Muscle layer of duodenum (tissue), 2 donors: ENCODE results near the gene RIPK4.

Experiments
- H3K27ac ChIP-seq: one replicate; pipeline ENCODE4 v1.7.0; 2013; ENCODE audit warnings: mild to moderate bottlenecking, low read length
- H3K27me3 ChIP-seq: one replicate; pipeline ENCODE4 v1.7.0; 2013; ENCODE audit warnings: low read depth, mild to moderate bottlenecking, control low read depth, low read length
- H3K36me3 ChIP-seq, 2 donors: one replicate each; pipeline ENCODE4 v1.7.0; 2013; ENCODE audit warnings: low read length in 2 of 2, control low read depth in 1 of 2, mild to moderate bottlenecking in 1 of 2; ENCODE audit not compliant: insufficient read depth in 2 of 2, control insufficient read depth in 1 of 2
- H3K4me1 ChIP-seq, 2 donors: one replicate each; pipeline ENCODE4 v1.7.0; 2013; ENCODE audit warnings: low read length in 2 of 2, mild to moderate bottlenecking in 2 of 2, control low read depth in 1 of 2, moderate library complexity in 1 of 2; ENCODE audit not compliant: insufficient read depth in 2 of 2, control insufficient read depth in 1 of 2
- H3K4me3 ChIP-seq, 2 donors: one replicate each; pipeline ENCODE4 v1.7.0; 2013; ENCODE audit warnings: low read length in 2 of 2, low read depth in 1 of 2, mild to moderate bottlenecking in 1 of 2
- H3K9me3 ChIP-seq, 2 donors: one replicate each; pipeline ENCODE4 v1.7.0; 2013; ENCODE audit warnings: low read length in 2 of 2, control low read depth in 1 of 2, mild to moderate bottlenecking in 1 of 2; ENCODE audit not compliant: control insufficient read depth in 1 of 2
- donor health status: healthy.

Gene RIPK4

DNA sequence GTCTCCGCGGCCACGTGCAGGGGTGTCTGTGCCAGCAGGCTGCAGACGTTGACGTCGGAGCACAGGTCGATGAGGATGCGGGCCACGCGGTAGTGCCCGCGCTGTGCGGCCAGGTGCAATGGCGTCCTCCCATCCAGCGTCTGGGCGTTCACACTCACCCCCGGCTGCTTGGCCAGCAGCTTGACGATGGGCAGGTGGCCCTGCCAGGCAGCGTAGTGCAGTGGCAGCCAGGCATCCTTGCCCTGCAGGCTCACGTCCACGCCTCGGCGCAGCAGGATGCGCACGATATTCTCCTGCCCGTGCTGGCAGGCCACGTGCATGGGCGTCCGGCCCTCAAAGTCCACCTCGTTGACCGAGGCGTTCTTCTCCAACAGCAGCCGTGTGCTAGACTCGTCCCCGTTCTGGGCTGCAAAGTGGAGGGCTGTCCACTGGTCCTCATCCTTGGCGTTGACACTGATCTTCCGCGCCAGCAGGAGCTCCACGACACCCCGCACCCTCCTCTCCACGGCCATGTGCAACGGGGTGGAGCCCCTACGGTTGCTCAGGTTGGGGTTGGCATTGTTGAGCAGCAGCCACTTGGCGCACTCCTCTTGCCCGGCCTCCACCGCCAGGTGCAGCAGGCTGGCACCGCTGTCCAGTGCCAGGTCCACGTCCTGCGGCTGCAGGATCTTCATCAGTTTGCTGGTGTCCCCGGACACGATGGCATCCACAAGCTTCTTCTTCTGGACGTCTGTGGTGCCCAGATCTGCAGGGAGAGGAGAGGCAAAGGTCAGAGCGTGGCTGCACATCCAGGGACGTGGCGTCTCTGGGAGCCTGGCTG, 25.4 kb downstream of the RIPK4 start:
- no peak overlapping the region for H3K27ac ChIP-seq
- H3K27me3 ChIP-seq: no peaks in the 10 kb centered on the region
- H3K4me3 ChIP-seq: no peak overlapping the region
- H3K36me3 ChIP-seq: no peaks in the 10 kb centered on the region
- peaks cover 0 to 11% of the 10 kb centered on the region in 2 donors for H3K9me3 ChIP-seq
- no peaks in the 10 kb centered on the region for H3K4me1 ChIP-seq

DNA sequence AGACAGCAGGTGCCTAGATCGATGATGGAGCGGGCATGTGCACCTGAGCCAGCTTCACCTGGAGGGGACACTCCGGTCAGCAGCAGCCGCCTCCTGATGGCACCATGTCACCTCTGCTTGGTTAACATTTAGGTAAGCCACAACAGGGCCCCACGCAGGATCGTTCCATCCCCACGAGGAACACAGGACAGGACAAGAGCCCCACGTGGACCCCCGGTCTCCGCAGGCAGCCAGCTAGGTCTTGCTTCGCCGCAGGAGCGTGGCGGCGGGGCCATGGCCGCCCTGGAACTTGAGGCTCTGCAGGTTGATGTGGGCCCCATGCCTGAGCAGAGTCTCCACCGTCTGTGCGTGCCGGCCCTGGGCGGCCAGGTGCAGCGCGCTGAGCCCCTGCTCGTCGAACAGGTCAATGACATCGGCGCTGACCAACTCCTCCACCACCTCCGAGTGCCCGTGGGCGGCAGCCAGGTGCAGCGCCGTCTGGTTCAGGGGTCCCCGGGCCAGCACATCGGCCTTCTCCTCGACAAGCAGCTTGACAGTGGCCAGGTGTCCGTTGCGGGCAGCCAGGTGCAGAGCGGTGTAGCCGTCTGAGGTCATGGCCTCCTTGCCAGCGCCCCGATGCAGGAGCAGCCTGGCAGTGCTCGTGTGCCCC, 26.1 kb downstream of the RIPK4 start:
- H3K4me3 ChIP-seq: no peak overlapping the region
- no peaks in the 10 kb centered on the region for H3K36me3 ChIP-seq
- peaks cover 0 to 11% of the 10 kb centered on the region in 2 donors for H3K9me3 ChIP-seq
- no peaks in the 10 kb centered on the region for H3K4me1 ChIP-seq
- H3K27me3 ChIP-seq: no peaks in the 10 kb centered on the region
- no peak overlapping the region for H3K27ac ChIP-seq

DNA sequence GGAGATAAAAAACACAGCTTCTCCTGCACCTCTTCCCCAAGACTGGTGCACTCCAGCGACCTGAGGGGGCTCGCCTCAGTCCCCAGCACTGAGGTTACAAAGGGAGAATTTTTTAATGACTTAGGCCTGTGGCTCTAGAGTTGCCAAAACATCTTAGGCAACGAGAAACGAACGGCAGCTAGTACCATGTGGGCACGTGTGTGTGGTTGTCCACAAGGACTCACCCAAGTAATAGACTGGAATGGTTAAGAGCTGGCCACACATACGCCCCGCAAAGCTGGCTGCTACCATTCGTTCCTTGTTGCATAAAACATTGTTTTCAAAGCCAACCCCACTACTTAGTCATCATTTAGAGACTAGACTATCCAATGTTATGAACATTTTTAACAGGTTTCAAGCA, 26.9 kb downstream of the RIPK4 start:
- H3K27me3 ChIP-seq: no peaks in the 10 kb centered on the region
- no peak overlapping the region for H3K4me3 ChIP-seq
- H3K4me1 ChIP-seq: no peaks in the 10 kb centered on the region
- H3K27ac ChIP-seq: no peak overlapping the region
- H3K9me3 ChIP-seq: peaks cover 0 to 11% of the 10 kb centered on the region in 2 donors
- H3K36me3 ChIP-seq: no peaks in the 10 kb centered on the region

DNA sequence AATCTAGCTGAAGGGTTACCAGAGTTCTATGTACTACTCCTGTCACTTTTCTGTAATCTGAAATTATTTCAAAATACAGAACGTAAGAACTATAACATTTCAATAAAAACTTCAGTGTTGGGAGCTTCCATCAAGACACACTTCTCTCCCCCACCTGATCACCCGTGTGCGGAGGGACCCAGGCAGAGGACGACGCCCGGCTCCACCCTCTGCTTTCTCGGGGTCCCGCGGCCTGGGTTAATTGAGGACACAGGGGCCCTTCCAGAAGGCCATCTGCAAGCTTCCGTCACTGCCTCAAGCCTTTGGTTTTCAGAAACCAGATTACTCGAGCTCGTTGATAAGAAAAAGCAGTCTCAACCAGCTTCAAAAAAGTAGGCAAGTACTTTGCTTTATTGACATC, 27.8 kb downstream of the RIPK4 start:
- Histone ChIP-seq H3K9me3 (peaks cover 0 to 11% of the 10 kb centered on the region in 2 donors), H3K36me3 (no peaks in the 10 kb centered on the region), H3K4me3 (no peak overlapping the region), H3K4me1 (no peaks in the 10 kb centered on the region), H3K27me3 (no peaks in the 10 kb centered on the region), H3K27ac (no peak overlapping the region)

DNA sequence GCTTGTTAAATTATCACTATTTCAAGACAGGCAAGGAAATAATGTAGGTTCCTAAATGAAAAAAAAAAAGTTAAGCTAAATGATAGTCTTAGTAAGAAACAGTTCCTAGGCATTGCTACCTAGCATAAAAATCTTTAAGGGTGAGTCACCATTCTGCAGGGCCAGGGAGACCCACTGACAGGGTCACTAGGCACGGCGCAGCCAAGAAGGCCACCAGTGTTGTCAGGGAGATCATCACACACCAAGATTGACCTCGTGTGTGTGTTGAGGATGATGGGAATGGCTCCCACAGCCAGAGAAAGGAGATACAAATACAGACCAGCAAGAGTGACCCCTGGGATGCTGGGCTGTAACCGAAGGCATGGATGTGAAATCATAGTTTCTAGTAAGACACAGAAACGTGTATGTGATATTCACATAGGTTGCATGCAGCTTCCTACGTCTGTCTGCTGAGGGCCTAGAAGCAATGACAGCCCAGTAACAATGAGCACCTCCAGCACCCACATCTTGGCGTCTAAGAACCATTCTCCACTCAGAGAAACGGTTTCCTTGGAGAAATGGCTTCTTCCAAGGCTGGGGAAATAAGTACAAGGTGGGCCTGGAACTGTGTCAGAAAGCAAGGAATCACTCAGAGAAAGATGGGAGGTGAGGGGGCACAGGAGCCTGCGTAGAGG, 29.1 kb downstream of the RIPK4 start:
- no peaks in the 10 kb centered on the region for H3K27me3 ChIP-seq
- H3K4me1 ChIP-seq: no peaks in the 10 kb centered on the region
- H3K4me3 ChIP-seq: no peak overlapping the region
- H3K36me3 ChIP-seq: no peaks in the 10 kb centered on the region
- H3K9me3 ChIP-seq: peaks cover 0 to 17% of the 10 kb centered on the region in 2 donors
- H3K27ac ChIP-seq: no peak overlapping the region

DNA sequence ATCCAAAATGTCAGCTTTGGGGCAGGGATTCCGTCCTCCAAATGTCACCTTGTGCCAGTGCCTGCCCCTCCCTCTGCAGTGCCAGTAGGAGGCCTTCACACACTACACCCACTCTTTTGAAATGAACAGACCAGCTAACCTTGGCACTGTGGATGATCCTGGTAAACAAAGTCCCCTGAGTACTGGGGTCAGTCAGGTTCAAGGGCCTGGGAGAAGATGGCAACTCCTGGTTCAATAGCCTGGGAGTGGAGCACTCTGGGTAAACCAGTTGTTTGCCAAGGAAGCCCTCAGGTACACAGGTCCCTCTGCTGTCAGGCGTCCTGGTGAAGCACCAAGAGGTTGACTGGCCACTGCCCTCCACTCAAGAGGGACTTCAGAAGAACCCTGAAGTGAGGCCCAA, 30.4 kb downstream of the RIPK4 start:
- Histone ChIP-seq H3K4me3 (no peak overlapping the region), H3K27me3 (no peaks in the 10 kb centered on the region), H3K27ac (no peak overlapping the region), H3K36me3 (no peaks in the 10 kb centered on the region), H3K9me3 (peaks cover 0 to 29% of the 10 kb centered on the region in 2 donors), H3K4me1 (no peaks in the 10 kb centered on the region)

DNA sequence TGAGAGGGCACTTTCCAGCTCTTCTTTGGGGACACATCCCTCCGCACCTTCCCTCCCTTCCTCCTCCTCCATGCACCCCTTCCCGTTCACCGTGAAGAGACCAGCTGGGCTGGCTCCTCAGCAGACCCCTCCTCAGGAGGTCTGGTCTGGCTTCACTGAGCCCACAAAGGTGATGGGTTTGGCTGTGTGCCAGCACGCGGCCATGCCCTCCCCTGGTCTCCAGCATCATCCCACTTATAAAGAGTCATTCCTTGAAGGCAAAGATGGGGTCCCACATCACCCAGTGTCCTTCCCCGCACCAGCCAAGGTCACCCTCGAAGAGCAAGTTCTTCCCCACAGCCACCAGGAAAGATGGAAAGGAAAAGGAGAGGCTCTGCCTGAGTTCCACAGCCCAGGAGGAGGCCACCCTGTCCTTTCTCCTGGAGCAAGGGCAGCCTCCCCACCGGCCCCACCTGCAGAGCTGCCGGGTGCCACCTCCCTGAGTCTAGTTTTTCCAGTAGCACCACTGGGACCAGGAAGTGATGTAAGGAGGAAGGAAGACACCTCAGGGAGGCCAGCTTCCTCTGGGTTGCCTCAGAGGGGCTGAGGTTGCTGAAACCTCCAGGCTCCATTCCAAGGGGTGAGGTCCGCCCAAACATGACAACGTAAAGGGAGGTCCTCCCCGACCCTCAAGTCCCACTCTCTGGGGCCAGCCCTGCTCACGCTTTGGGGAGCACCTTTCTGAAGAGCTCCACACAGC, 32.7 kb downstream of the RIPK4 start:
- Histone ChIP-seq H3K36me3 (no peaks in the 10 kb centered on the region), H3K9me3 (peaks cover 0 to 33% of the 10 kb centered on the region in 2 donors), H3K4me1 (no peaks in the 10 kb centered on the region), H3K27ac (no peak overlapping the region), H3K4me3 (no peak overlapping the region), H3K27me3 (no peaks in the 10 kb centered on the region)

DNA sequence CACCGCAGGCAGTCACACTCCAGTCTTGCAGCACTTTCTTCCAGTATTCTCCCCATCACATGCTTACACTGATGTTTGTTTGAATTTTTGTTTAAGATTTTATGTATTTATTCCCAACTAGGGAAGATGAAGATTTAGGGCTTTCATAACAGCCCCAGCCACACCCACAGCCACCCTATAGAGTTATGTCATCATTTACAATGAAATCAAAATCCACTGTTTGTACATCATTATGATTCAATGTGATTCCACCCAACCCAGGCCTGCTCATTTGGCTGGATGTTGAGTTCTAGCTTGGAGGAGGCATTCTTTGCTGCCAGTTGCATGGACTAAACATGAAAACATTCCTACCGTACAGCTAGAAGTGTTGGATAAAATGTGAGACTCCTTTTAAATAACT, 35.8 kb downstream of the RIPK4 start:
- no peaks in the 10 kb centered on the region for H3K36me3 ChIP-seq
- H3K4me1 ChIP-seq: peaks cover 0 to 6% of the 10 kb centered on the region in 2 donors
- H3K27me3 ChIP-seq: no peaks in the 10 kb centered on the region

DNA sequence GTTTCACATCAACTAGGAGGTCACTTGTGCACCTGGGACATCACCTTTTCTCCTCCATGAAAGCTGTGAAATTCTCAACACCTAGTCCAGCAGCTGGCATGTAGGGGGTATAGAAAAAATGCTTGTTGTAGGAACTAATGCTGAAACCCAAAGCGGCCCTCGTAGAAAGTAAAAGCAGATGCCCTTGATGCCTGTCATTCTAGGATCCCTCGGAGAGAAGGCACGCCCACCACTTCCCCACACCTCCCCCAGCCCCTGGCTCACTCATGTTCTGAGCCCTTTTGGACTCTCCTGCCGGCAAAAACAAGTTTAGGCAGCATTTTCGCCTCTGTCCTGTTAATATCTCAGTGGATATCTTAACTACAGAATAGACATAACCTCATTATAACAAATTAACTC, 36.5 kb downstream of the RIPK4 start:
- no peaks in the 10 kb centered on the region for H3K27me3 ChIP-seq
- H3K4me1 ChIP-seq: peaks cover 0 to 6% of the 10 kb centered on the region in 2 donors
- no peak overlapping the region for H3K27ac ChIP-seq
- H3K36me3 ChIP-seq: no peaks in the 10 kb centered on the region
- H3K9me3 ChIP-seq: peaks cover 0 to 22% of the 10 kb centered on the region in 2 donors
- H3K4me3 ChIP-seq: no peak overlapping the region

More for the DNA sequence above, 35.8 kb downstream of the RIPK4 start:
- Histone ChIP-seq H3K4me3 (no peak overlapping the region), H3K27ac (no peak overlapping the region), H3K9me3 (peaks cover 0 to 22% of the 10 kb centered on the region in 2 donors)

DNA sequence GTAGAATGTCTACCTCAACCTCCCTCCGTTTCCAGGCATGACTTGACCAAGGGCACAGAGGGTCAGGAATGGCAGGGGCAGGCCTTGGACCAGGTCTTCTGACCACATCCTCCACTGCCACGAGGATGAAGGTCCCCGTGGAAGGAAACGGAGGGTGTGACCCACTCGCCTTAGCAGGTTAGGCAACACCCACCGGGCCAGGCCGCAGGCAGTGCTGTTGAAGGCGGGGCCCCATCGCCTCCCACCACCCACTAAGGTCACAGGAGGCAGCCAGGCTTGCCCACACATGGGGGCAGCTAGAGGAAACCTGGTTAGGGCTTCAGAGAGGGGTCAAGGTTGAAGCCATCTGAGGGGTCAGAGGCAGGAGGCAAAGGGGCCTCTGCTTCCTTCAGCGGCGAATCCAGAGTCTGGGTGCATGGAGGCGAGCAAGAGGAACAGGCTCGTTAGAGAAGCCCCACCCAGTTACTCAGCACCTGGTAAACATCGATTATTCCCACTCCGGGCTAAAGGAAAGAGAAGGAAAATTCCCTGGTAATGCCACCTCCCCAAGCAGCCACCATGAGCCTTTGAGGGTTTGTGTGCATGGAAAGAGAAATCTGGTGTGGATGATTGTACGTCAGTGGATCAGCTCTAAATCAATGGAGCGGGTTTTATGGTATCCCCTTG, 37.0 kb downstream of the RIPK4 start:
- H3K9me3 ChIP-seq: peaks cover 0 to 22% of the 10 kb centered on the region in 2 donors
- peaks cover 0 to 6% of the 10 kb centered on the region in 2 donors for H3K4me1 ChIP-seq
- H3K4me3 ChIP-seq: no peak overlapping the region
- no peak overlapping the region for H3K27ac ChIP-seq
- H3K27me3 ChIP-seq: no peaks in the 10 kb centered on the region
- no peaks in the 10 kb centered on the region for H3K36me3 ChIP-seq
